NCI-H2107 (cell line): ENCODE measurements around the gene ZG16B.

Experiments
- DNase-seq: peaks from one replicate; lab custom pipeline; 2025; lab: John Stamatoyannopoulos, UW

ZG16B gene

DNA sequence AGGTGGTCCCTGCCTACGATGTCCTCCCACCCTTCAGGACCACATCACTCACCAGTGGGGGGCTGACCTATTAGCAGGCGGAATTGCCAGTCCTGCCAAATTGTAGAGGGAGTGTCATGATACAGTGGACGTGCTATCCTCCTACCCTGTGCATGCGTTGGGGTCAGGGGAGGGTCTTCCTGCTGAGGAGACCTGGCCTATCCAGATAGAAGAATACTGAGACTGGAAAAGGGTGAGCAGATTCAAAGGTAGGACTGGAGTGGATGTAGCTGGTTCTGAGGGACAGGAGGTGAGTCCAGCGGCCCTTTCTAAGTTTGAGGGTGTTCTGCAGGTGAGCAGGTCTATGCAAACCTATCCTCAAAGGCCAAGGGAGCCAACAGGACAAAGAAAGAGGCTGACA, 23.8 kb upstream of the ZG16B start:
- no peak for DNase-seq

DNA sequence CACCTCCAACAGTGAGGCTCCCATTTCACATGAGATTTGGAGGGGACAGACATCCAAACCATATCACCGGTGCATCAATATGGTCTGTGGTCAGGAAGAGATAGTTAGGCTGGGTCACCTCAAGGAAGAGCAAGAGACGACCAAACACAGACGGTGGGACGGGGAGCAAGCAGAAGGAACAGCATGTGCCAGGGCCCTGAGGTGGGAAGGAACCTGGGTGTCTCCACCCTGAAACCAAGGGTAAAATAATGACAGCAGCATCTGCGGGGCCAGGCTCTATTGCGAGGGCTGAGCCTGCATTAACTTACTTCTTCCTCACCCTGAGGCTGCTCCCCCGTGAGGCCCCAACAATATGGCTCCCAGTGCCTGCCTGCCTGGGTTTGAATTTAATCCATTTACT, 21.9 kb upstream of the ZG16B start:
- DNase-seq: no peak

DNA sequence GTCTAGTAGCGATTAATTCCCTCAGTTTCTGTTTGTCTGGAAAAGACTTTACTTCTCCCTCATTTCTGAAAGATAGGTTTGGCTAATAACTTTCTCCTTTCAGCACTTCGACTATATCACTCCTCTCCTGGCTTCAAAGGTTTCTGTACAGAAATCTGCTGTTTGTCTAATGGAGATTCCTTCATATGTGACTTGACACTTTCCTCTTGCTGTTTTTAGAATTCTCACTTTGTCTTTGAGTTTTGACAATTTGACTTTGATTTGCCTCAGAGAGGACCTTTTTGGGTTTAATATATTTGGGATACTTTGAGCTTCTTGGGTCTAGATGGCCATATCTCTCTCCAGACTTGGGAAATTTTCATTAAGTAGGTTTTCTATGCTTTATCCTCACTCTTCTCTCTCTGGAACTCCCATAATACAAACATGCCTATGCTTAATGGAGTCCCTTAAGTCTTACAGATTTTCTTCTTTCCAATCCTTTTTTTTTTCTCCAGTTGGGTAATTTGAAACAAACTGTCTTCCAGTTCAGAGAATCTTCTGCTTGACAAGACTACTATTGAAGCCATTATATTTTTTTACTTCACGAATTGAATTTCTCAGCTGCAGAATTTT, 20.8 kb upstream of the ZG16B start:
- no peak for DNase-seq

DNA sequence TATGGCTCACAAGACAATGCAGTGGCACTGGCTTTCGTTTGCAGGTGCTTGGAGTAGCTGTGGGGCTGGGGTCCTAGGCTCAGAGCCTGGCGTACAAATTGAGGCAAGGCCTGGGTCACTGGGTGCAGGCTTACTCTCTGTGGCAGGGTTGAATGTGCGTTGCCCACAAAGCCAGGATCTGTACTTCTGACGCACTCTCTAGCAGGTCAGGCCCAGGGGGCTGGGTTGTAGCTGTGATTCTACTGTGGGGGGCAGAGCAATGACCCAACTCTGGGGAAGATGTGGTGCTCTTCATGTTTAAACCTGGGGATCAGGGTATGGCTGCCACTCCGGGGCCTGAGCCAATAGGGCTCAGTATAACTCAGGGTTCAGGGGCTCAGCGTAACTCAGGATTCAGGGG, 19.5 kb upstream of the ZG16B start:
- no peak for DNase-seq

DNA sequence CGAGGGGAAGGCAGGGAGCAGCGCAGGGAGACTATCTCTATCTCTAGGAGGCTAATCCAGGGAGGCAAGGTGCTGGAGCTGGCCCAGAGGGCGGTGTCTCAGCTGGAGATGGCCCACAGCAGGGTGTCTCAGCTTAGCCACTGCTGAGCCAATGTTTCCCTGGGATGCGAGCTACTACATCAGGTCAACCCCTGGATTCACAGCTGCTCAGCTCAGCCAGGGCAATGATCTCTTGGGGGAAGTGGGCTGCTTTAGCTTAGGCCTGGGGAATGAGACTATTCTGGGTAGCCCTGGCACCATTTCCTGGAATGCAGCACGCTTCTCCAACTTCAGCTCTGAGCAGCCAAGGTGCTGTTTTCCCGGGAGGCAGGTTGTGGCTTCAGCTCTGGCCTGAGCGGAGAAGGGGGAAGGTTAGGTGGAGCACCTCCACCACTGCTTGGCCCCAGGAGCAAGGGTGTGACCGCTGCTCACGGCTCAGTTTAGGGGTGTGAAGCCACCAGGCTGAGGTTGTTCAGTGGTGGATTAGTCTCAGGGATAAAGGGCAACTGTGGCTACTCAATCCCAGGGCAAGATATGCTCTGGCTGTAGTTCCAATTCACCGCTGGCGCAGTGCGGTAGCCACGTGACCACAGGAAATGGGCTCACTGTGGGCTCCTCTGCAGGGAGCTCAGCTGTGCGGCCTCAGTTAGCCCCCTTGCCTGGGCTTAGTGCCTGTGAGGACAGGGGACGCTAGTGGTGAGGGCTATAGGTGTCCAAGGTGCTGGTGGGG, 18.2 kb upstream of the ZG16B start:
- DNase-seq: no peak

DNA sequence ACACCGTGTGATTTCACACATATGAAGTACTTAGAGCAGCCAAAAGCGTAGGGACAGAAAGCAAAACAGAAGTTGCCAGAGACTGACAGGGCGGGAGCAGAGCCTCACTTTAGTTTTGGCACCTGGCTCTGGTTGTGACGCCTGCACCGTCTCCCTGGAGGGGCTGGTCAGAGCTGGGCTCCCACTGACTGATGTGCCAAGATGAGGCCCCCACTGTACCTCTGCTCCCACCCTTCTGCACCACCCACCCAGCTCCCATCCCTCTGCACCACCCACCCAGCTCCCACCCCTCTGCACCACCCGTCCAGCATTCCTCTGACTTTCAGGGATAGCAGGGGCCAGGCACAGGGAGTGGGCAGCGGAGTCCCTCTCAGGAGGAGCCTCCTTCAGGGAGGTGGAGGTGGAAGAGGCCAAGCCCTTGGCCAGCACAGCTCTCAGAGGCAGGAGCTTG, 16.3 kb upstream of the ZG16B start:
- no peak for DNase-seq

DNA sequence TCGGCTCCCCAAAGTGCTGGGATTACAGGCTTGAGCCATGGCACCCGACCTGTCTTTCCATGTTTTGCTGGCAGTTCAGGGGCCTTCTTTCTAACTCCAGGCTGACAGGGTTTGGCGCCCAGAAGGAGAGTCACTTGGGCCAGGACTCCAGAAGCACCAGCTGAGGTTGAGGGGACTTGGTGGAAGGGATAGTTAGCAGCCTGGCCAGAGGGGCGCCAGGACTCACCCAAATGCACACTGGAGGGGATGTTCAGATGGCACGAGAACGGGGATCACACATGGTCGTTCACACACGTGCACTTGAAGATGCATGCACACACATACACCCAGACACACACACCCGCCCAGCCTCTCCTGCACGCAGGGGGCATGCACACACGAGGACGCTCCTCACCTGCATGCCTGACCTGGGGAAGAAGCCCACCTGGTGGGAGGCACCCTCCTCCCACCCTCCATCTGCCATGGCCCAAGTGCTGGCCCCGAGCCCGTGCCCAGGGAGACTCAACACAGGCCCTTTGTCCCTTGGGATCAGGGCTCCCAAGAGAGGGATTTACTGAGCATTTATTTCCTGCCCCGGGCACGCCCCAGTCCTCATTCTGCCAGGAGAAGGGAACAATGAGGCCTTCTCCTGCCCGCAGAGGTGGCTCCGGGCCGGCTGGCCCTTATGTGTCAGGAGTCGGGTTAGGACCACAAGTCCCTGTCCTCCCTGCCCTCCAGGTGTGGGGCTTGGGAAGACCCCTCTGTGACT, 15.4 kb upstream of the ZG16B start:
- no peak for DNase-seq

DNA sequence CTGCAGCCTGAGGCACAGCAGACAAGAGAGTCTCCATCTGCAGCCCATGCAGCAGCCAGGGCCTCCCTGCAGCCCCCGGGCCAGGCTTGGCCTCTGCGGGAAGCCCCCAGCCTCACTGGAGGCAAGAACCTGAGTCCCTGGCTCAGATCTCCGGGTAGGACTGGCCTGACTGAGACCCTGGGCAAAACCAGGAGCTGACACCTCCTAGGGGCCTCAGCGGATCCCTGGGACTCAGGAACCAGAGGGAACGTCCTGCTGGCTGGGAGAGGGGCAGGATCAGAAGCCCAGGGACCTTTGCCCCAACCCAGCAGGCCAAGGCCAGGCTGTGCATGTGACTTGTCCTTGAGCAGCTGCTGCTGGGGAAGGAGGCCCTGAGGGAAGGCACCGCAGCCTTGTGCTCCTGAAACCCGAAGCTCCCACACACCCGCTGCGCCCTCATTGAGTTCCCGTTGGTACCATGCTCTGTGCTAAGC, 14.8 kb upstream of the ZG16B start:
- DNase-seq: no peak

DNA sequence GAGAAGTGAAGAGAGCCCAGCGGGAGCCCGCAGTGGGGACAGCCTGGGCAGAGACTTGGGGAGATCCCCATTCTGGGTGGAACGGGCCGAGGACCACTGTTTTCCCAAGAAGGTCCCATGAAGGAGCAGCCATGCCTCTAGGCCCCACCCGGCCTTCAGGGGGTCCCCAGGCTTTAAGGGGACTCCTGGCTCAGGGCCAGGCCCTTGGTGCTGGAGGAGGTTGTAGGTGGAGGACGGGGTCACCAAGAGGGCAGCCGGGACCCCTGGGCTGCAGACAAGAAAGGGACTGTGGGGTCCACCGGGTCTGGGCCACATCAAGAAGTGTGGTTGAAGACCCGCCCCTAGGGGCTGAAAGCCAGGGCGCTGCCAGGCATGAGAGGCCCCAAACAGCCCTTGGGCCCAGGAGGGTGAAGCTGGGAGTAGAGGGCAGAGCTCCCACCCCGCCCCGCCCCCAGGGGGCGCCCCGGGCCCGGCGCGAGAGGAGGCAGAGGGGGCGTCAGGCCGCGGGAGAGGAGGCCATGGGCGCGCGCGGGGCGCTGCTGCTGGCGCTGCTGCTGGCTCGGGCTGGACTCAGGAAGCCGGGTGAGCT, 13.3 kb upstream of the ZG16B start, which contains the start of gene PRSS21:
PRSS21 (plus strand) TSS at position 487 of the 589 bp plus-strand sequence; CDS start at position 519, 32 bp downstream.
- DNase-seq: no peak

DNA sequence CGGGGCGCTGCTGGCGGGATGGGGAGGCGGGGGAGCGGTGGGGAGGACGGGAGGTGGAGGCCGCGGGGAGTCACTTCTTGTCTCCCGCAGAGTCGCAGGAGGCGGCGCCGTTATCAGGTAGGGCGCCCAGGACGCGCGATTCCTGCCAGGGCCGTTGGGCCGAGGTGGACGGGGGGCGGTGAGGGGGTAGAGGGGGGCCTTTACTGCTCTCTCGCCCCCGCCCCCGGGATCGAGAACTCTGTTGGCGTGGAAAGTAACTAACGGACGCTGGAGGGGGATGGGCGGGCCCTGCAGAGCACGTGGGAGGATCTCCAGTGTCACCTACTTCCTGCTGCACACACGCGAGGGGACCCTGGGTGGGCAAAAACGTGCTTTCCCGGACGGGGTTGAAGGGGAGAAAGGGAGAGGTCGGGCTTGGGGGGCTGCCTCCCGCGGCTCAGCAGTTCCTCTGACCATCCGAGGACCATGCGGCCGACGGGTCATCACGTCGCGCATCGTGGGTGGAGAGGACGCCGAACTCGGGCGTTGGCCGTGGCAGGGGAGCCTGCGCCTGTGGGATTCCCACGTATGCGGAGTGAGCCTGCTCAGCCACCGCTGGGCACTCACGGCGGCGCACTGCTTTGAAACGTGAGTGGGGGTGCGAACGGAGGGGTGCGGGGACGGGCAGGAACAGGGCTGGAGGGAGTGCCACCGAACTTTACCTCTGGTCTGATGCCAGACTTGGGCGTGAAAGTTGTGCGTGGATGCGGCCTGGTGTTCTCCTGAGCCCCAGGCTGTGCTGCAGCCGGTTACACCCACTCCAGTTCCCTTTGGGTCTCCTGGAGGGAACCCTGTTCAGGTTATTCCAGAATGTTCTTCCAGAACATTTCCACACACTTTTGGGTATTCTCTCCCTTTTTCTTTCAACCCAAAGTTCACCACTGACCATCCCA, 12.5 kb upstream of the ZG16B start:
- DNase-seq: no peak

DNA sequence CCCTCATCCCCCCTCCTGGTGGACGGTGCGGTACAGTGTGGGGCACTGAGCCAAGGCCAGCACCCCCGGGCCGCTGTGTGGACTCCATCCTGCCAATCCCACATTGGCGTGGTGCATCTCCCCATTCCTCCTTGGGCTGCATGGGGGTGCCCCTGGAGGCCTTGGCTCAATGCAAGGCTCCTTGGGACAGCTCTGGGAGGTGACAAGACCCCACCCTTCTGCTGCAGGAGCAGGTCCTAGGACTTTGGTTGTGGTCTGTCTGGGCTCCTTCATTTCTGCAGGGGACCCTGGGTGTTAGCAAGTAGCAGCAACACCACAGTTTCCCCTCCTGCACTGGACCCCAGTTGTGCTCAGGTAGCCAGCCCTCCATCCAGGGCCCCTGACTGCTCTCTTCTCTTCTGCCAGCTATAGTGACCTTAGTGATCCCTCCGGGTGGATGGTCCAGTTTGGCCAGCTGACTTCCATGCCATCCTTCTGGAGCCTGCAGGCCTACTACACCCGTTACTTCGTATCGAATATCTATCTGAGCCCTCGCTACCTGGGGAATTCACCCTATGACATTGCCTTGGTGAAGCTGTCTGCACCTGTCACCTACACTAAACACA, 11.7 kb upstream of the ZG16B start:
- DNase-seq: no peak

DNA sequence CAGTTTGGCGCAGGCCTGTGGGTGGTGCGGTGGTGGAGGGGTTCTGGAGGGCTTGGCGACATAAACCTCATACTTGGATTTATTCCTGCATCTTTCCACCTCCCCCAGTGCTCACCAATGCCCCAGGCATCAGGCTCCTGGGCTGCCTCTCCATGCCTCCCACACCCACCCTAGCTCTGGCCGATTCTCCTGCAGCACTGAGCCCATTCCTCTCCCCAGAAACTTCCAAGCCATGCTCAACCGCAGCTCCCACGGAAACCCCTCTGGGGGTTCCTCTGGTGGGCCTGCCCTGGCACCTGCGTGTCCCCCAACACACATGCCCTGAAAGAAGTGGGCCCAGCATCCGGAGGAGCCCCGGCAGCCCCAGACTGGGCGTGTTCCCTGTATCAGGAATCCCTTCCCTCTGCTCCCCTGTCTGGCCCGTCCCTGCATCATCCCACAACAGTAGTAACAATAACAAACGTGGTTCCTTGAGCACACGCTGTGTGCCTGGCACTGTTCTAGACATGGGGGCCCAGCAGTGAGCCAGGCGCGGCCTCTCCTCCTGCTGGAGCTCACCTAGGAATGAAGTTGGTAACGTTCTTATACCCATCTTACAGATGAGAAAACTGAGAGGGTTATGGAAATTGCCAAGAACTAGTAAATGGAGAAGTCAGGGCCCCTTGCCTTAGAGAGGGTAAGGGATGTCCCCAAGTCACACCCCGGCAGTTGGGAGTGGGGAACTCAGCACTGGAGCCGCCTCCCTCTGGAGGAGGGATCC, 10.7 kb upstream of the ZG16B start:
- no peak for DNase-seq

DNA sequence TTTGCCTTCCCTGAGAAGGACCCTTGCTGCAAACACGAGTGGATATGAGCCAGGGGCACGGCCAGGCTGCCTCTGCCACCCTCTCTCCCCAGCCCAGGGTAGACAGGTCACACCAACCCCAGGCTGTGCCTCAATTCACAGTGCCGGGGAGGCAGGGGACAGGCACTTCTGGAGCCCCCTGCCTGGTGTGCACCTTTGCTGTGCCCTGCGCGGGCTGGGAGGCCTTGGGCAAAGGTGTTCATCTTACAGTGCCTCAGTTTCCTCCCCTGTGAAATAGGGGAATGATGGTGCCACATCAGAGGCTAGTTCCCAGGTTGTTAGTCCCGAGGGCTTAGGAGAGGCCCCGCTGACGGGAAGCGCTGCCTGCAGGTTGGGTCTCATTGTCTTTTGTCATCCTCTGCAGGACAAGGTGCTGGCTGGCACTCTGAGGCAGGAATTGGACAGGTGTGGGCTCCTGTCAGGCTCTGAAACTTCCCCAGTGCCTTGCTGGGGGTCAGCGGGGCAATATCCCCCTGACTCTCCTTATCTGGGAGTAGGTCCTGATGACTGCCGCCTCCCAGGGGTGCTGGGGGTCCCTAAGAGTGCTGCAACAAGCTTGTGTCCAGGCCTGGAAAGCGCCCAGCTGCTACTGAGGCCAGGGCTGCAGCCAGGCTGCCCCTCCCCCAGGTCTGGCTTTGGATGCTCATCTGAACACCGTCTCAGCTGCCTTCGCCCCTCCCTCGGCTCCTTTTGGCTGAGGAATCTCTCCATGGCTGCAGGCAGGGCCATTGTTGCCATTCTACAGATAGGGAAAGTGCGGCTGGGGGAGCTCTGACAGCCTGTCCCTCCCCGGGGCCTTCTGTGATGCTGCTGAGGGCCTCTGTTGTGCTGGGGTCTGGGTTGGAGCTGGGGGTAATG, 9.9 kb upstream of the ZG16B start:
- DNase-seq: no peak

DNA sequence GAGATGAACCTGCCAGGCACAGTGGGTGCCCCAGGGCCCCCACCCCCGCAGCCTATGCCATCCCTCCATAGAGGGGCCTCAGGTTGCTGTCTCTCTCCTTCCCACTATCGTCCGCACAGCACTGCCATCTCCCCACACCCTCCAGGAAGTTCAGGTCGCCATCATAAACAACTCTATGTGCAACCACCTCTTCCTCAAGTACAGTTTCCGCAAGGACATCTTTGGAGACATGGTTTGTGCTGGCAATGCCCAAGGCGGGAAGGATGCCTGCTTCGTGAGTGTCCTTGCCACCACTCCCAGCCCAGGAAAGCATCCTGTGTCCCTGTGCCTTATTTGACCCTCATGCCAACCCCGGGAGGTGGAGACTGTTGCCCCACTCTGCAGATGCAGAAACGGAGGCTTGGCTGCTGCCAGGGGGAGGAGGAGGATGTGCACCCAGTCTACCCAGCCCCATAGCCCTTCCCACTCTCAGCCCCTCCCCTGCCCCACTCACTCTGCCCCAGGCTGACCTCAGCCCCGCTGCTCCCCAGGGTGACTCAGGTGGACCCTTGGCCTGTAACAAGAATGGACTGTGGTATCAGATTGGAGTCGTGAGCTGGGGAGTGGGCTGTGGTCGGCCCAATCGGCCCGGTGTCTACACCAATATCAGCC, 9.1 kb upstream of the ZG16B start:
- no peak for DNase-seq

DNA sequence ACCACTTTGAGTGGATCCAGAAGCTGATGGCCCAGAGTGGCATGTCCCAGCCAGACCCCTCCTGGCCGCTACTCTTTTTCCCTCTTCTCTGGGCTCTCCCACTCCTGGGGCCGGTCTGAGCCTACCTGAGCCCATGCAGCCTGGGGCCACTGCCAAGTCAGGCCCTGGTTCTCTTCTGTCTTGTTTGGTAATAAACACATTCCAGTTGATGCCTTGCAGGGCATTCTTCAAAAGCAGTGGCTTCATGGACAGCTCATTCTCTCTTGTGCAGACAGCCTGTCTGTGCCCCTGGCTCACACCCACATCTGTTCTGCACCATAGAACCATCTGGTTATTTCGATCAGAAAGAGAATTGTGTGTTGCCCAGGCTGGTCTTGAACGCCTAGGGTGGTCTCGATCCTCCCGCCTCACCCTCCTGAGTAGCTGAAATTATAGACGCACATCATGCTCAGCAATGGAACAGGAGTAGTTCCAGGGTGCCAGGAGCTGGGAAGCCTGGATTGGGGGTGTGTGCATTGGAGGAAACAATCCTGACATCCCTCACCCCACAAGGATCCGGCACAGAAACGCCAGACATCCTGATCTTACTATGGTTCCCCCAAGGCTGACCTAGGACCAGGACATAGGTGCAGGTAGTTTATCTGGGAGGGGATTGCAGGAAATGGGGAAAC, 8.5 kb upstream of the ZG16B start:
- no peak for DNase-seq

DNA sequence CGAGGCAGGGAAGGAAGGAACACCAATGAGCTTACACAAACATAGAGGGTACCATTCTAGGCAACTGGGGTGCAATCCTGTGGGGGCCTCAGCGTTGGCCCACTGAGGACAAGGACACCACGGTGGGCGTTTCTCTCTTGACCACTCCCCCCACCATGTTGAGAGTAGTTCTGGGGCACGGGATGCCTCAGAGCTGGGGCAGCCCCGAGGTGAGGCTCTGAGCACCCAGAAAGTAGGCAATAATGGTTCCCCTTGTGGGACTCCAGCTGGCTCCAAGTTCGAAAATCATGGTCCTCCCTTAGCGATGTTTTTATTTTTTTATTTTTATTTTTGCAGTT, 8.0 kb upstream of the ZG16B start:
- no peak for DNase-seq

DNA sequence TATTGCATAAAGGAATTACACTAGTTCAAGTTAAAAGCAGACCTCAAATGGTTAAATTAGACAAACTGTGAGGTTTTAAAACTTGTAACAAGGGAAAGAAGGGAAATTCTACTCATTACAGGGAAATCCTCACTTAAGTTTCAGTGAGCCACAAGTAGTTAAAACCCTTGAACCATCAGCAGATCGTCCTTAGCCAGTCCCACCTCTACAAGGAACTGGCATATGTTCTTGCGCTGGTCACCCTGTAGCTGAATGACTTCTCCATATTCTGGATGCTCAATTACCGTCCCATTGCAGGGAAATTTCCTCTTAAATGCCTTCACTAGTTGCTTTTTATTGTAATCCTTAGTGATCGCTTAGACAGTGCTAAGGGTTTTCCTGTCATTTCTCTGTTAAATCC, 7.6 kb upstream of the ZG16B start:
- DNase-seq: no peak

DNA sequence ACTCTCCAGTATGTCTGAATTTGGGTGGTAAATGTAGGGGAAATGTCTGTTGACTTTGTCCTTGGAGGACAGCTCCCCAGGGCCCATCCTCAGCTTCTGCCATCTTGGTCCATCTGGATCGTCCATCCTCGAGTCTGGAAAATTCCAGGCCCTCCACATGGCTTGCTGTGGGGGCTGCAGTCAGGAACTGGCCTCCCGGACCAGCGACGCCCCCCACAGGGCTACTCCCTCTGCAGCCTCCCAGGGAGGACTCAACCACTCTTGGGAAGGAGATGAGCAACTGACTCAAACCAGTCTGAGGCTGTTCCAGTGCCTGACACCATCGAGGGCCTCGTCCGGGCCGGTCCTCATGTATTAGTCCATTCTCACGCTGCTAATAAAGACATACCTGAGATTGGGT, 5.5 kb upstream of the ZG16B start:
- DNase-seq: no peak
